G401 (cell line): ENCODE data around the gene TMEM8B. TPM values are rescaled to one million over a fixed set of nuclear protein-coding genes. Genes with fewer than 3 reads are reported as not detected.

Experiments used
- DNase-seq: peaks from one replicate; pipeline ENCODE4 v3.0.0-alpha.2; 2015; ENCODE audit warnings: low spot score
- in situ Hi-C: cut with HindIII; loops from 2 replicates; pipeline ENCODE4 v1.10.0; 2016; ENCODE audit warnings: low sequenced_read_pairs, mixed read lengths
- total RNA-seq: library from RNA; depleted of rRNA; stranded (reverse); fragments of >200 nt; shearing (Covaris generic); gene quantifications from 2 replicates; pipeline ENCODE4 v1.2.3, GENCODE V29; 2014

Gene TMEM8B
- total RNA-seq, 1 experiment from 2014 or later: 2.5 TPM

DNA sequence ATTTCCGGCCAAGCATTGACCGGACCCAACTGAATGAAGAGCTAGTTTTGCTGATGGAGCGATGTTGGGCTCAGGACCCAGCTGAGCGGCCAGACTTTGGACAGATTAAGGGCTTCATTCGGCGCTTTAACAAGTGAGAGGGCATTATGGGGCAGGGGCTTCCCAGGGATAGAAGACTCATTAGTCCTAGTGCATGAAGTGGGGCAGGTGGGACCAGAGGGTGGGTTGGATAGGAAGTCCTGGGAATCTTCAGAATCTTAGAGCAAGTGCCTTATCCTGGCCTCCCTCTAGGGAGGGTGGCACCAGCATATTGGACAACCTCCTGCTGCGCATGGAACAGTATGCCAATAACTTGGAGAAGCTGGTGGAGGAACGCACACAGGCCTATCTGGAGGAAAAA, 22.9 kb upstream of the TMEM8B start:
- no peak for DNase-seq
- in situ Hi-C loops: no loop called here

- in situ Hi-C loops: no loop called here
- DNase-seq: no peak
Observed at GRCh38 chr9:35808433-35808832, 20.6 kb upstream of the TMEM8B start.

DNA sequence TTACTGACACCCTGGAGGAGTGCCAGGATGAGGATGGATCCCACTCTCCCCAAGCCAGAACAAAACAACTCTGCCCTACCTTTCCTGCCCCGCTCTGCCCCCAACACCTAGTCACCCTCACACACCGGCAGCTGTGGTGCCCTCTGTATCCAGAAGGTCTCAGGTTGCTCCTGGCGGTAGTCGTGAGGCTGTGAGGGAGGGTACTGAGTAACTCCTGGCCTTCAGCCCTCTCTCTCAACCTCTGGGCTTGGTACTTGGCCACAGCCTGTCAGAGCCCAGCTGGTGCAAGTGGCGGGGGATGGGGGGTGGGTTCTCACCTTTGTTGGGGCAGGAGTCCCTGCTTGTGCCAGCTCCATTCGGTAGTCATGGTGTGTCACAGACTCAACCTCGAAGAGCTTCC, 18.9 kb upstream of the TMEM8B start:
- in situ Hi-C loops: no loop called here

GRCh38 chr9:35811381-35812024, 17.5 kb upstream of the TMEM8B start:
- in situ Hi-C loops: no loop called here
- DNase-seq: peak; percentile 68

More for the DNA sequence above, 18.9 kb upstream of the TMEM8B start:
- no peak for DNase-seq

- DNase-seq: peak; percentile 98
- in situ Hi-C loops: no loop called here
Observed at GRCh38 chr9:35812025-35812602, 16.9 kb upstream of the TMEM8B start, which contains the start of gene SPAG8. TSS of gene SPAG8 (minus strand) at chr9:35812262. CDS start at chr9:35812147, 115 bp downstream.

GRCh38 chr9:35813434-35814105, 15.5 kb upstream of the TMEM8B start:
- no peak for DNase-seq
- in situ Hi-C loops: no loop called here

GRCh38 chr9:35814106-35814840, 14.8 kb upstream of the TMEM8B start:
- DNase-seq: peak; percentile 79
- in situ Hi-C loops: no loop called here

DNA sequence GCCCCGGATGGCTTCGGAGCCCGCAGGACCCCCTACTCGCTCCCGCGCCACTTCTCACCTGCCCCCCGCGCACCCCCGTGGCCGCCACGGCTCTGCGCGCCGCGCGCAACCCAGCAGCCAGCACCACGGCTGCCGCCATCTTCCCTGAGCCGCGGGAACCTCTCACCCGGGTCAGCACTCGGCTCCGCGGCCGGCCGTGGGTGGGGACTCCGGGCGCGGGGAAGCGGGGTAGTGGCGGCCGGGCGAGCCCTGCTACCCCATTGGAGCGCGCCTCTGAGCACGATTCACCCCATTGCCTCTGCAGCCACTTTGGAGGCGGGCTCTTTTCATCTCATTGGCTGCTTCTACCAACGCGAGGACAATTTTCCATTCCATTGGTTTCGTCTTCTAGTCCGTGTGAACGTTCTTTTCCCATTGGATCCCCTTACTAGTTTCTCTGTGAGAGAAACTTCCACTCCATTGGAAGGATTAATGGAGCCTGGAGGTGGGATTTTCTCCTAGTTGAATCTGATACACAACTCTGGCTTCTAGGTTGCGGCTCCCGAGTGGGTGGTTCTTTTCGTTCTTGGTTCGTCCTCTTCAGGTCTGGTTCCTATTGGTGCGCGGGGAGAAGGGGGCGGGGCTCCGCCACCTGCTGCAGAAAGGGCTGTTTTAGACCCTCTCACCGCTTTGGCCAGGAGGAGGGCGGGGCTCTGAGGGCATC, 14.0 kb upstream of the TMEM8B start, which contains the start of gene HINT2:
HINT2 (minus strand) TSS at position 202 of the 703 bp plus-strand sequence; CDS start at position 139, 63 bp downstream.
- in situ Hi-C loops: no loop called here
- peak; percentile 100 for DNase-seq

GRCh38 chr9:35816708-35817107, 12.3 kb upstream of the TMEM8B start:
- no peak for DNase-seq
- in situ Hi-C loops: no loop called here

DNA sequence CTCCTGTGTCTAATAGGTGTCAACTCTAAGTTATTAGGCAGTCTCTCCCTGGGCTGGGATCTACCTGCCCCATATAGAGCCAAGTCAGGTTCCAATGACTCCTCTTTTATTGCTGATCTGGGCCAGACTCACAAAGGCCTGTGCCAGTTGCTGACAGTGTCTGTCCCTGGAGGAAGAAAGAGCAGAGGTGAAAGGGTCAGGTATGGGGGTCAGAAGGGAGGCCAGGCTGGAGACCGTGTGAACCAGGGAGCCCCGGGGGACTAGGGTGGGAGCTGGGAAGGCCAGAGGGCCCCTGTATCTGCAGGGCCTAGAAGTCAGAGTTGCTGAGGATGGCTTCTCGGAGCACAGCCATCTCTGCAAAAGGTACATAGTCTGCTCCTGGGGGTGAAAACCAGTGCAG, 10.7 kb upstream of the TMEM8B start:
- in situ Hi-C loops: no loop called here
- DNase-seq: no peak

- DNase-seq: no peak
- in situ Hi-C loops: no loop called here
Observed at GRCh38 chr9:35820076-35820475, 9.0 kb upstream of the TMEM8B start.

DNA sequence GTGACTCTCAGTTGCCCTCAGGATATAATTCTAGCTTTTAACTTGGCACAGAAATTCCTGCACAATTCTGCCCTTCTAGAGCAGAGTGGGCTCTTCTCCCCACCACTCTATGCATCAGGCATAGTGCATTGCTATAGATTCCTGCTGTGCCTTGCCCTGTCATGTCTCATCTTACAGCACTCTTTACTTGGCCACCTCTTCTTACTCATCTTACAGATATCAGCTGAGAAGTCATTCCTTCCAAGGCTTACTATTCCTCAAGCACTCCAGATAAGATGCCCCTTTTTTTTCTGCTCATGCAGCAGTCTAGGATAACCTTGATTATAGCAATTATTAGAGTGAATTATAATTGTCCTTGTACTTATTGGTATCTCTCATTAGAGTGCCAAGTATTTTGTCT, 6.1 kb upstream of the TMEM8B start:
- no peak for DNase-seq
- in situ Hi-C loops: no loop called here

- in situ Hi-C loops: no loop called here
- DNase-seq: peak; percentile 80
Observed at GRCh38 chr9:35826071-35826701, 2.8 kb upstream of the TMEM8B start.

- no peak for DNase-seq
Observed at GRCh38 chr9:35827486-35827885, 1.5 kb upstream of the TMEM8B start.

DNA sequence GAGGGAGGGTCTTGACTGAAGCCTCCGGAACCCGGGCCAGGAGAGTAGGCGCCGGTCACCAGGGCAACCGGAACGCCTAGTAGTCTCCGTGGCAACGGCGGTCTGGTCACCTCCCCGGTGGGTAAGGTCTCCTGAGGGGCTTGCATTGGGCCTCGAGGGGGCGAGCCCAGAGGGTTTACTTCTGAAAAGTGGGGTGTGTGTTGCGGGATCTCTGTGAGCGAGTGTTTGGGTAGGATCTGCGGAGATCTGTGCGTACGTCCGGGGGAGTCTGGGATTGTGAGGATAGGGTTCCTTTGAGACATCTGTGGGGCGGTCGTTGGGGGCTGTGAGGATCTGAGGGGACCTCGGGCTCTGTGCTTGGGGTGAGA, 328 bp upstream of the TMEM8B start, which contains the start of gene FAM221B:
FAM221B (minus strand) TSS at position 17 of the 368 bp plus-strand sequence. CDS start 2,571 bp downstream, outside the sequence.
- DNase-seq: no peak
- in situ Hi-C loops: no loop called here

More at GRCh38 chr9:35827486-35827885, 1.5 kb upstream of the TMEM8B start:
- in situ Hi-C loops: no loop called here

- in situ Hi-C loops: no loop called here
- no peak for DNase-seq
Observed at GRCh38 chr9:35829764-35830096, 702 bp downstream of the TMEM8B start.

DNA sequence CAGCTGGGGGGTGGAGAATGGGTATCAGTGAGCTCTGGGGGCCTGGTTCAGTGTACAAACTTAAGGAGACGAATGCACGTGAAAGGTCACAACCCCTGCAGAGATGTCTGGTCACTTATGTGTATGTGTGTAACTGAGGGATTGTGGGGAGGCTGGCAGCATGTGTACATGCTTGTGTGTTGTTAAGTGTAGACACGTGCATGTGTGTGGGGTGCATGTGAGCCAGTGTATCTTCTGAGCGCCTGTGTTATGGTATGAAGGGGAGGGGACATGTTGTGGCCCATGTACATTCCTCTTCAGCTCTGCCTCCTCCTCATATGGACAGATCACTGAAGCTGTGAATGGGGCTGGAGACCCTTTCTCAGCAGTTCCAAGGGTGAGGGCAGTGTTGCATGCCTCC, 2.0 kb downstream of the TMEM8B start:
- DNase-seq: no peak
- in situ Hi-C loops: no loop called here

DNA sequence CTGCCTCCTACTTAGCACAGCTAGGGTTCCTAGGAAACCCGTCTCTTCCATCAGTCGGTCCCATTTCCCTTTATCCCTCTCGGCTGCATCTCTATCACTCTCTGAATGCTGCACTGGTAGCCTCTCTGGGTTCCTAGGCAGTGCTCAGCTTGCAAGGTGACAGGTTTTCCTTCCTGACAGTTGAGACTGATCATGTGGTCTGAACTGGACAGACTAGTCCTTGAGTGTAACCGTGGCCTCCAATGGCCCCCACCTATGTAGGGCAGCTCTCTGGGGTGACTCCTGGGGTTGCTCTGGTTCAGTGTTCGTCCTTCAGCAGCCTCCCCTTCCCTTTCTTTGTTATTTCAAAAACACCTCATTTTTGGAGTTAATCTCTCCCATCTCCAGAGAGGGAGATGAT, 3.8 kb downstream of the TMEM8B start:
- in situ Hi-C loops: no loop called here
- peak; percentile 48 for DNase-seq
